Measurements from ENCODE around the gene VTCN1.
A peak's percentile ranks its signal among the peaks of the same experiment; 100 is the strongest.

Gene VTCN1

DNA sequence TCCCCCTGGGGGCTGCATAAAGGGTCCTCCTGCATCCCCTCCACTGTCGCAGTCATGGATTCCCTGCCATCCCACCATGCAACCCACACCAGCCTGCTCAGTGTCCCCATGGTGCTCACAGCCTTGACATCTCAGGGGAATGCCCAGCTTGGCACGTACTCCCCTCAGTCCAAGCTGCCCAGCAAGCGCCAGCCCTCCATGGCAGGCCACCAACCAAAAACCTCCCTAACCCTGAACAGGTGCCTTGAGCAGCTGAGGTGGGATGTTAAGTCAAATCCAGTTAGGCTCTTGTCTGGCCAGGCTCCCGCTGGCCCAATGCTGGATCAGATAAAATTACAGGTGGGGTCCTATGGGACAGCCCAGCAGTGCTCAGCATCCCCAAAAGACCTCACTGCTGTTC is 341 bp downstream of the VTCN1 start:
- no peak overlapping the region for H3K4me3 ChIP-seq (ENCODE audit: low read length)
- TF ChIP-seq, protein P1, sequence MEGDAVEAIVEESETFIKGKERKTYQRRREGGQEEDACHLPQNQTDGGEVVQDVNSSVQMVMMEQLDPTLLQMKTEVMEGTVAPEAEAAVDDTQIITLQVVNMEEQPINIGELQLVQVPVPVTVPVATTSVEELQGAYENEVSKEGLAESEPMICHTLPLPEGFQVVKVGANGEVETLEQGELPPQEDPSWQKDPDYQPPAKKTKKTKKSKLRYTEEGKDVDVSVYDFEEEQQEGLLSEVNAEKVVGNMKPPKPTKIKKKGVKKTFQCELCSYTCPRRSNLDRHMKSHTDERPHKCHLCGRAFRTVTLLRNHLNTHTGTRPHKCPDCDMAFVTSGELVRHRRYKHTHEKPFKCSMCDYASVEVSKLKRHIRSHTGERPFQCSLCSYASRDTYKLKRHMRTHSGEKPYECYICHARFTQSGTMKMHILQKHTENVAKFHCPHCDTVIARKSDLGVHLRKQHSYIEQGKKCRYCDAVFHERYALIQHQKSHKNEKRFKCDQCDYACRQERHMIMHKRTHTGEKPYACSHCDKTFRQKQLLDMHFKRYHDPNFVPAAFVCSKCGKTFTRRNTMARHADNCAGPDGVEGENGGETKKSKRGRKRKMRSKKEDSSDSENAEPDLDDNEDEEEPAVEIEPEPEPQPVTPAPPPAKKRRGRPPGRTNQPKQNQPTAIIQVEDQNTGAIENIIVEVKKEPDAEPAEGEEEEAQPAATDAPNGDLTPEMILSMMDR (conservative IDR thresholded peaks at IDR 0.05; ENCODE audit: low read length) = no peak
- no peak for DNase-seq (ENCODE audit: low read depth)

DNA sequence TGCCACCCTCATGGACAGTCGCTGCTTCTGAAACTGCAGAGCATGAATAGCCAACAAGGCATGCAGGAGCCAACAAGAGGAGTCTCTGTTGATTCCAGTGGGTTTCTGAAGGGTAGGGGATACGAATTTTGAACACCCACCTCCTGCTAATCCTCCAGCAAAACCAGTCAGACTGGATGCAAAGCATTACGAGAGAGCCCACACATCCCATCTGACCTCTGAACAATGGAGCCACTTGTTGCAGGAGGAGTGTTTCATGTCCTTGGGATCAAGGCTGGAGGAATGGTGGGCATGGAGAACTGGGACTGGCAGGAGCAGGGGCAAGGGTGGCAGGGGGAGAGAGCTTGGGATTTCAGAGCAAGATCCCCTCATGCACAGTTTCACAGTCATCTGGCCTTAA is 1.6 kb downstream of the VTCN1 start:
- TF ChIP-seq, protein P1 (conservative IDR thresholded peaks at IDR 0.05; ENCODE audit: low read length) = no peak
- DNase-seq (ENCODE audit: low read depth) = no peak
- H3K4me3 ChIP-seq (ENCODE audit: low read length) = no peak overlapping the region

DNA sequence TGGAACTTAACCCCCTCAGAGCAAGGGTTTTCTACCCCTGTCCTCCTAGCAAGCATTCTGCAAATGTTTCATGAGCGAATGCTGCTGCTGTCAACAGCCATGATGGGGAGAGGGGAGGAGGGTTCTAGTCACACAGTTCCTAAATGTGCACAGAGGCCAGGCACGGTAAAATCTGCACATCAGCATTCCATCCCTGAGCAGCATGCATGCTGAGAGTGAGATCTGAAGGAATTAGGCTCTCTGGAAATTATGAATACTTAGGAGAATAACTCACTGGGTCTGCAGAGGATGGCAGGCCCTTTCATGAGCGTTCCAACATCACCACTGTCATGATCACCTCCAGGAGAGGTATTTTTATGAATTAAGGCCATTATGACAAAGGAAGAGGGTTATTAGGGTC is 2.1 kb downstream of the VTCN1 start:
- no peak for DNase-seq (ENCODE audit: low read depth)
- TF ChIP-seq, protein P1 (conservative IDR thresholded peaks at IDR 0.05; ENCODE audit: low read length) = no peak
- H3K4me3 ChIP-seq (ENCODE audit: low read length) = no peak overlapping the region

DNA sequence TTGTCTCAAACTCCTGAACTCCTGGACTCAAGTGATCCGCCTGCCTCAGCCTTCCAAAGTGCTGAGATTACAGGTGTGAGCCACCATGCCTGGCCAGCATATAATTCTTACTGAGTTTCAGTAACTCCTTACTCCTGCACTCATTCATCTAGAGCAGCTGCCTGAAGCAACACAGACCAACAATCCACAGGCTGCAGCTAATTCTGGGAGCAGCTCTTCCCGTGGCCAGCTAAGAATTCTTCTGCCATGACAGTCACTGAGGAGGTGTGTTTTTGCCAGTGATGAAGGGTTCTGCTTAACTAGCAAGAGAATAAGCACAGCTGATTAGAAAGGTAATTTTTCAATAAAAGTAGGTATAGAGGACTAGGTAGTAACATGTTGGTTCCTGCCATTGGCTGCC is 5.4 kb downstream of the VTCN1 start:
- DNase-seq (ENCODE audit: low read depth) = no peak
- H3K4me3 ChIP-seq (ENCODE audit: low read length) = no peak overlapping the region
- TF ChIP-seq, protein P1 (conservative IDR thresholded peaks at IDR 0.05; ENCODE audit: low read length) = no peak

DNA sequence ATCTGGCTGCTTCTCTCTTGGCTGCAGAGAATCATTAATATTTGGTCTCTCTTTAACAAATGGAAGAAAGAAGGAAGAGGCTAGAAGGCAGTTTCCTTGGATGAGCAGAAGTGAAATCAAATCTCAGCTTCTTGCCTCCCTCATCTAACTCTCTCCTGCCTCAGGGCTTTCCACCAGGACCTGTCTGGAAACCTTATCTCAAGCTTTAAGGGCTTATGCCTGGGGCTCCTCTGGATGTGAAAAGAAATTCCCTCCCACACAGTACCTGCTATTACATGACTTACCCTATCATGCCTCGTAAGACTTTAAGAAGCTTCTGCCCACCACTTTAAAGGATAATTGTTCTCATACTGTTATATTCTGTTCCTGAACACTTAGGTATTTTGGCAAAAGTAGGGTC is 8.9 kb downstream of the VTCN1 start:
- TF ChIP-seq, protein P1 (conservative IDR thresholded peaks at IDR 0.05; ENCODE audit: low read length) = no peak
- no peak overlapping the region for H3K4me3 ChIP-seq (ENCODE audit: low read length)
- DNase-seq (ENCODE audit: low read depth) = no peak

DNA sequence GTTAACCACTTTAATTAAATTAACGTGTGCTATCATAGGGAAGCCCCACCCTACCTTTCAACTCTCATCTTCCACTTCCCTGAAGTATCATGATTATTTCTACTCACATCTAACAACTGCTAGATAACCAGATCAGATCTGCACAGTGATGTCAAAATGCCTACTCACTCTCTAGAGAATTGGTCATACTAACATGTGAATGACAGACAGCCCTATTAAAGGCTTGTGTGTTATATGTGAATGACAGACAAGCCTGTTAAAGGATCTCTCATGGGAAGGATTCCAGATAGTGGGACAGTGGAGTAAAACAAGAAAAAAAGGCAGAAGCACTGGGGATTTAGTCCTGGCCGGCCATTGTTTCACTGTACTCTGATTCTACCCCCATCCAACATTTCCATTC is 12.6 kb downstream of the VTCN1 start:
- TF ChIP-seq, protein P1 (conservative IDR thresholded peaks at IDR 0.05; ENCODE audit: low read length) = no peak
- H3K4me3 ChIP-seq (ENCODE audit: low read length) = no peak overlapping the region
- no peak for DNase-seq (ENCODE audit: low read depth)

DNA sequence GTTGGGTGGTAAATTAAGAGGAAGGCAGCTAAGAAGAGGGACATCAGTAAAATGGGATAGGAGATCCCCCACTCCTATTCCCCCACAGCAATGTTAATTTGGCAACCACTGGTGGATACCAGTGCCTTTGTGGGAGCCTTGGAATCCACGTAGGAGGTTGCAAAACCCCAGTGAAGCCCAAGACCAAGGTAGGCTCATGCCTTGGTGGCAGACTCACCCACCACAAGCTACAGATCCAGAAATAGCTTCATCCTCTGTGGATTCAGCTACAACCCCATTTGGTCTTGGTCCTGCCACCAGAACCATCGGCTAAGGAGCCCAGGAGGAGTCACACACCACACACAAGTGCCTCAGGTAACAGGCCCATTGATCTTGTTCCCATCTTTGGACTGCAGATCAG is 21.0 kb downstream of the VTCN1 start:
- H3K4me3 ChIP-seq (ENCODE audit: low read length) = no peak overlapping the region
- TF ChIP-seq, protein P1 (conservative IDR thresholded peaks at IDR 0.05; ENCODE audit: low read length) = no peak
- peak; percentile 5 for DNase-seq (ENCODE audit: low read depth)
